ENCODE results near the gene TRIM58.

The TRIM58 gene

GRCh38 chr1:247833601-247834000, 23.4 kb upstream of the TRIM58 start:
- no peaks in the 10 kb centered on the region for H3K4me1 ChIP-seq
- no peak overlapping the region for H3K4me3 ChIP-seq (ENCODE audit: low read depth, low read length)
- TF ChIP-seq CTCF (IDR thresholded peaks at IDR 0.05; ENCODE audit: low read depth, low read length) = no peak
- no peak for DNase-seq
- H3K9me3 ChIP-seq = no peaks in the 10 kb centered on the region
- H3K27me3 ChIP-seq = no peaks in the 10 kb centered on the region
- no peaks in the 10 kb centered on the region; the same call in 1 of the 2 replicates for H3K36me3 ChIP-seq

- no peaks in the 10 kb centered on the region for H3K36me3 ChIP-seq
- H3K9me3 ChIP-seq = no peaks in the 10 kb centered on the region
- no peaks in the 10 kb centered on the region for H3K4me1 ChIP-seq
- DNase-seq = no peak
- H3K27me3 ChIP-seq = no peaks in the 10 kb centered on the region
- H3K4me3 ChIP-seq (ENCODE audit: low read depth, low read length) = no peak overlapping the region
- TF ChIP-seq CTCF (IDR thresholded peaks at IDR 0.05; ENCODE audit: low read depth, low read length) = no peak
Observed at GRCh38 chr1:247840818-247841217, 16.2 kb upstream of the TRIM58 start.

DNA sequence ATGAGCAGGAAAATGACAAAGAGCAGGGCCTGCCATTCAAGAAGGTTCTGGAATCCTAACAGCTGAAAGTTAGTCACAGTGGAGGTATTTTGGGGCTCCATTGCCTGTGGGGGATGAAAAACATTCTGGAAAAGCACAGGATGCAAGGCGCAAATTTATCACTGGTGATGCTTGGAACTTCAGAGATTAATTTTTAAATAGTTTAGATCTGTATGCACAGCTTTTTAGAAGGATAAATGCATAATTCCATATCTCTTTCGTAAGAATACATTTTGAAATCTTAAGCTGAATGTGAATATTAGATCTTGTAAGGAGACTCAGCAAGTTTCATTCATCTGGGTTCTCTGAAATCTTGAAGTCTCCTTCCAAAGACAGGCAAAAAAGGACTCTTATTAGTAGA, 15.2 kb upstream of the TRIM58 start, which contains the start of gene OR11L1:
Gene OR11L1, minus strand, starts transcription at position 101 of the 400 bp plus-strand sequence. Its CDS starts 0 bp downstream, at position 101.
- no peak for DNase-seq
- no peaks in the 10 kb centered on the region for H3K36me3 ChIP-seq
- no peak within 1 kb of the TSS for H3K4me3 ChIP-seq (ENCODE audit: low read depth, low read length)
- no peaks in the 10 kb centered on the region for H3K4me1 ChIP-seq
- no peaks in the 10 kb centered on the region for H3K27me3 ChIP-seq
- H3K9me3 ChIP-seq = no peaks in the 10 kb centered on the region
- no peak for TF ChIP-seq CTCF (IDR thresholded peaks at IDR 0.05; ENCODE audit: low read depth, low read length)

- no peak overlapping the region for H3K4me3 ChIP-seq (ENCODE audit: low read depth, low read length)
- H3K9me3 ChIP-seq = no peaks in the 10 kb centered on the region
- TF ChIP-seq CTCF (IDR thresholded peaks at IDR 0.05; ENCODE audit: low read depth, low read length) = no peak
- H3K4me1 ChIP-seq = no peaks in the 10 kb centered on the region
- DNase-seq = no peak
- H3K27me3 ChIP-seq = no peaks in the 10 kb centered on the region
- H3K36me3 ChIP-seq = no peaks in the 10 kb centered on the region
Observed at GRCh38 chr1:247843411-247843810, 13.6 kb upstream of the TRIM58 start.

GRCh38 chr1:247845011-247845692, 11.8 kb upstream of the TRIM58 start:
- no peaks in the 10 kb centered on the region for H3K4me1 ChIP-seq
- no peak overlapping the region for H3K4me3 ChIP-seq (ENCODE audit: low read depth, low read length)
- H3K36me3 ChIP-seq = no peaks in the 10 kb centered on the region
- TF ChIP-seq CTCF (IDR thresholded peaks at IDR 0.05; ENCODE audit: low read depth, low read length) = no peak
- no peak for DNase-seq
- no peaks in the 10 kb centered on the region for H3K27me3 ChIP-seq
- H3K9me3 ChIP-seq = no peaks in the 10 kb centered on the region

- no peaks in the 10 kb centered on the region for H3K9me3 ChIP-seq
- no peak for TF ChIP-seq CTCF (IDR thresholded peaks at IDR 0.05; ENCODE audit: low read depth, low read length)
Observed at GRCh38 chr1:247845693-247846017, 11.3 kb upstream of the TRIM58 start.

More at GRCh38 chr1:247845693-247846017, 11.3 kb upstream of the TRIM58 start:
- Histone ChIP-seq H3K36me3 (no peaks in the 10 kb centered on the region), H3K4me1 (no peaks in the 10 kb centered on the region), H3K27me3 (no peaks in the 10 kb centered on the region), H3K4me3 (ENCODE audit: low read depth, low read length) (no peak overlapping the region)
- DNase-seq = no peak
